ENCODE results near the gene AMT.

The AMT gene

GRCh38 chr3:49377483-49377882 lies 44.8 kb downstream of the AMT start:
- no peak for TF ChIP-seq CTCF (IDR thresholded peaks at IDR 0.05; ENCODE audit: control insufficient read depth, extremely low read depth, insufficient read depth)
- H3K4me3 ChIP-seq (ENCODE audit: low read depth, low read length) = no peak overlapping the region
- DNase-seq (ENCODE audit: low read depth) = no peak

GRCh38 chr3:49371946-49372345 lies 50.3 kb downstream of the AMT start:
- TF ChIP-seq CTCF (IDR thresholded peaks at IDR 0.05; ENCODE audit: control insufficient read depth, extremely low read depth, insufficient read depth) = no peak
- no peak for DNase-seq (ENCODE audit: low read depth)
- no peak overlapping the region for H3K4me3 ChIP-seq (ENCODE audit: low read depth, low read length)

GRCh38 chr3:49370585-49371290 lies 51.5 kb downstream of the AMT start:
- no peak overlapping the region for H3K4me3 ChIP-seq (ENCODE audit: low read depth, low read length)
- DNase-seq (ENCODE audit: low read depth) = no peak
- no peak for TF ChIP-seq CTCF (IDR thresholded peaks at IDR 0.05; ENCODE audit: control insufficient read depth, extremely low read depth, insufficient read depth)
